ENCODE data around the gene ASPN. TPM values are rescaled to one million over a fixed set of nuclear protein-coding genes. Genes with fewer than 3 reads are reported as not detected.
A peak's percentile ranks its signal among the peaks of the same experiment; 100 is the strongest.

The ASPN gene
- total and polyA plus RNA-seq, 2 experiments from 2014 or later = 0.82 TPM; not detected in 1

DNA sequence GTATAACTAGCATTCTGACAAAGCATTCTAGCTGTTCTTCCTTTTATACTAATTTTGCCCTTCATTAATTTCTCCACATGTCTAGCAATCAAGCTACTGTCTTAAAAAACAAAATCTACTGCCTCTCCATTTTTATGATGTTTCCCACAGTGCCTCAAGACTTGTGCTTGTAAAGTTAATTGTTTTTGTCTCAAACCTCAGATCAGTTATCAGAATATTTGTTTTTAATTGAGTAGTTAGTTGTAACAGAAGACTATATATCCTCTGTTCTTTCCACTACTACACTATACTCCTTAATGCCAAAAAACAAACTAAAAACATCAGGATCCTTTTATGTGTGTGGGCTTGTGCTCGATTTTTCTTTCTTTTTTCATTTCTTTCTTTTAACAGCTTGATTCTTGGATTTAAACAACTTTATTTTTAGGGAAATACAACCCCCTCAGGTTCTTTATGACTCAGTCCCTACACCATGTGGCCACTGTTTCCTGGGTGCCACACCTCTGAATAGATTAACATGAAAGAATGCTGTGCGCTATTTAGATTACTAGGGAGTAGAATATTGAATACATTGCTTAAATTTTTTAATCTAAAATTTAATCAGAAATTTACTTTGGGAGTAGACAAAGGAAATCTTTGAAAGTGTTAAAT, 1.2 kb downstream of the ASPN start (continued):
- TF ChIP-seq, protein P1, sequence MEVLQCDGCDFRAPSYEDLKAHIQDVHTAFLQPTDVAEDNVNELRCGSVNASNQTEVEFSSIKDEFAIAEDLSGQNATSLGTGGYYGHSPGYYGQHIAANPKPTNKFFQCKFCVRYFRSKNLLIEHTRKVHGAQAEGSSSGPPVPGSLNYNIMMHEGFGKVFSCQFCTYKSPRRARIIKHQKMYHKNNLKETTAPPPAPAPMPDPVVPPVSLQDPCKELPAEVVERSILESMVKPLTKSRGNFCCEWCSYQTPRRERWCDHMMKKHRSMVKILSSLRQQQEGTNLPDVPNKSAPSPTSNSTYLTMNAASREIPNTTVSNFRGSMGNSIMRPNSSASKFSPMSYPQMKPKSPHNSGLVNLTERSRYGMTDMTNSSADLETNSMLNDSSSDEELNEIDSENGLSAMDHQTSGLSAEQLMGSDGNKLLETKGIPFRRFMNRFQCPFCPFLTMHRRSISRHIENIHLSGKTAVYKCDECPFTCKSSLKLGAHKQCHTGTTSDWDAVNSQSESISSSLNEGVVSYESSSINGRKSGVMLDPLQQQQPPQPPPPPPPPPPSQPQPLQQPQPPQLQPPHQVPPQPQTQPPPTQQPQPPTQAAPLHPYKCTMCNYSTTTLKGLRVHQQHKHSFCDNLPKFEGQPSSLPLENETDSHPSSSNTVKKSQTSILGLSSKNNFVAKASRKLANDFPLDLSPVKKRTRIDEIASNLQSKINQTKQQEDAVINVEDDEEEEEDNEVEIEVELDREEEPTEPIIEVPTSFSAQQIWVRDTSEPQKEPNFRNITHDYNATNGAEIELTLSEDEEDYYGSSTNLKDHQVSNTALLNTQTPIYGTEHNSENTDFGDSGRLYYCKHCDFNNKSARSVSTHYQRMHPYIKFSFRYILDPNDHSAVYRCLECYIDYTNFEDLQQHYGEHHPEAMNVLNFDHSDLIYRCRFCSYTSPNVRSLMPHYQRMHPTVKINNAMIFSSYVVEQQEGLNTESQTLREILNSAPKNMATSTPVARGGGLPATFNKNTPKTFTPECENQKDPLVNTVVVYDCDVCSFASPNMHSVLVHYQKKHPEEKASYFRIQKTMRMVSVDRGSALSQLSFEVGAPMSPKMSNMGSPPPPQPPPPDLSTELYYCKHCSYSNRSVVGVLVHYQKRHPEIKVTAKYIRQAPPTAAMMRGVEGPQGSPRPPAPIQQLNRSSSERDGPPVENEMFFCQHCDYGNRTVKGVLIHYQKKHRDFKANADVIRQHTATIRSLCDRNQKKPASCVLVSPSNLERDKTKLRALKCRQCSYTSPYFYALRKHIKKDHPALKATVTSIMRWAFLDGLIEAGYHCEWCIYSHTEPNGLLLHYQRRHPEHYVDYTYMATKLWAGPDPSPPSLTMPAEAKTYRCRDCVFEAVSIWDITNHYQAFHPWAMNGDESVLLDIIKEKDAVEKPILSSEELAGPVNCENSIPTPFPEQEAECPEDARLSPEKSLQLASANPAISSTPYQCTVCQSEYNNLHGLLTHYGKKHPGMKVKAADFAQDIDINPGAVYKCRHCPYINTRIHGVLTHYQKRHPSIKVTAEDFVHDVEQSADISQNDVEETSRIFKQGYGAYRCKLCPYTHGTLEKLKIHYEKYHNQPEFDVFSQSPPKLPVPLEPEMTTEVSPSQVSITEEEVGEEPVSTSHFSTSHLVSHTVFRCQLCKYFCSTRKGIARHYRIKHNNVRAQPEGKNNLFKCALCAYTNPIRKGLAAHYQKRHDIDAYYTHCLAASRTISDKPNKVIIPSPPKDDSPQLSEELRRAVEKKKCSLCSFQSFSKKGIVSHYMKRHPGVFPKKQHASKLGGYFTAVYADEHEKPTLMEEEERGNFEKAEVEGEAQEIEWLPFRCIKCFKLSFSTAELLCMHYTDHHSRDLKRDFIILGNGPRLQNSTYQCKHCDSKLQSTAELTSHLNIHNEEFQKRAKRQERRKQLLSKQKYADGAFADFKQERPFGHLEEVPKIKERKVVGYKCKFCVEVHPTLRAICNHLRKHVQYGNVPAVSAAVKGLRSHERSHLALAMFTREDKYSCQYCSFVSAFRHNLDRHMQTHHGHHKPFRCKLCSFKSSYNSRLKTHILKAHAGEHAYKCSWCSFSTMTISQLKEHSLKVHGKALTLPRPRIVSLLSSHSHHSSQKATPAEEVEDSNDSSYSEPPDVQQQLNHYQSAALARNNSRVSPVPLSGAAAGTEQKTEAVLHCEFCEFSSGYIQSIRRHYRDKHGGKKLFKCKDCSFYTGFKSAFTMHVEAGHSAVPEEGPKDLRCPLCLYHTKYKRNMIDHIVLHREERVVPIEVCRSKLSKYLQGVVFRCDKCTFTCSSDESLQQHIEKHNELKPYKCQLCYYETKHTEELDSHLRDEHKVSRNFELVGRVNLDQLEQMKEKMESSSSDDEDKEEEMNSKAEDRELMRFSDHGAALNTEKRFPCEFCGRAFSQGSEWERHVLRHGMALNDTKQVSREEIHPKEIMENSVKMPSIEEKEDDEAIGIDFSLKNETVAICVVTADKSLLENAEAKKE (CRISPR knock-in tag; IDR thresholded peaks at IDR 0.05) = no peak
- no peak for TF ChIP-seq EZH2phosphoT487 (IDR thresholded peaks at IDR 0.05; ENCODE audit: unreplicated experiment)
- no peak for TF ChIP-seq ZNF331 (CRISPR knock-in tag; IDR thresholded peaks at IDR 0.05; ENCODE audit: low read depth)

DNA sequence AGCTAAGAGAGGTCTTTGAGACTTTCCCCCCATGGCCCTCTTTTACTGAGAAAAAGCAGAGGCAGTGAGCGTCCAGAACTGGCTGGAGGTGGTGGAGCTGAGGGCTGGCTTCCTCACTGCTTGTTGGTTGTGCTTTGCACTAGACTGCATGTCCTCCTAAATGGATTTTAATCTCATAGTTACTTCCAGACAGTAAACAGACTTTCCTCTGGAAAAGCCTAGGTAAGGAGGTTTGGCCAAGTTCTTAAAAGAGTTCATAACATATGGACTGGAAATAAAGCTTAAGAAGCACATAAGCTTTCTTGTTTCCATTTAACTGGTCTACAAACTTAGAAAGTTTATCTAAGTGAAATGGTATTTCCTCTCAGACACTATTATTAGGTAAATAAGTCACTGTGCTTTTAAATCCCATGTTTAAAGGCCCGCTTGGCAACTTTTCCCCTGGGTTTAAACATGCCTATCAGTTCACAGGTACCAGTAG, 2.0 kb downstream of the ASPN start:
- Histone ChIP-seq H3K36me3 (ENCODE audit: insufficient read depth) (no peaks in the 10 kb centered on the region), H3K27ac (ENCODE audit: low read depth) (0 out of 2 replicates have a peak overlapping the region, but pooled peaks have one; percentile 27), H3K4me3 (0 out of 2 replicates have a peak overlapping the region, but pooled peaks have one; percentile 4), H3K27me3 (ENCODE audit: insufficient read depth) (no peaks in the 10 kb centered on the region), H2AFZ (no peak overlapping the region), H3K9me2 (ENCODE audit: insufficient read depth) (no peaks in the 10 kb centered on the region), H3K79me2 (replicated peaks; ENCODE audit: insufficient read depth) (no peaks in the 10 kb centered on the region), H4K20me1 (replicated peaks; ENCODE audit: insufficient read depth) (no peaks in the 10 kb centered on the region), H3K4me1 (ENCODE audit: insufficient read depth) (peaks cover 23% of the 10 kb centered on the region), H3F3A (replicated peaks; ENCODE audit: low read depth) (no peaks in the 10 kb centered on the region), H3K4me2 (peak overlapping the region; percentile 60)
- Mint-ChIP-seq H3K27me3 (ENCODE audit: insufficient read depth, low read depth, poor library complexity) (no peaks in the 10 kb centered on the region), H3K36me3 (ENCODE audit: low read depth) (no peaks in the 10 kb centered on the region), H3K4me1 (peaks cover 12% of the 10 kb centered on the region), H3K27ac (0 out of 2 replicates have a peak overlapping the region, but pooled peaks have one; percentile 36), H3K9me3 (no peaks in the 10 kb centered on the region), H3K4me3 (no peak overlapping the region)
- ATAC-seq (no peak; the same call in 2 of the 3 replicates), DNase-seq (ENCODE audit: low spot score) (no peak)
- TF ChIP-seq STAT1 (IDR thresholded peaks at IDR 0.05; ENCODE audit: unreplicated experiment) (no peak), EZH2 (IDR thresholded peaks at IDR 0.05; ENCODE audit: low read depth, unreplicated experiment) (no peak), ZNF114 (CRISPR knock-in tag; IDR thresholded peaks at IDR 0.05) (no peak)
- TF ChIP-seq, protein P2, sequence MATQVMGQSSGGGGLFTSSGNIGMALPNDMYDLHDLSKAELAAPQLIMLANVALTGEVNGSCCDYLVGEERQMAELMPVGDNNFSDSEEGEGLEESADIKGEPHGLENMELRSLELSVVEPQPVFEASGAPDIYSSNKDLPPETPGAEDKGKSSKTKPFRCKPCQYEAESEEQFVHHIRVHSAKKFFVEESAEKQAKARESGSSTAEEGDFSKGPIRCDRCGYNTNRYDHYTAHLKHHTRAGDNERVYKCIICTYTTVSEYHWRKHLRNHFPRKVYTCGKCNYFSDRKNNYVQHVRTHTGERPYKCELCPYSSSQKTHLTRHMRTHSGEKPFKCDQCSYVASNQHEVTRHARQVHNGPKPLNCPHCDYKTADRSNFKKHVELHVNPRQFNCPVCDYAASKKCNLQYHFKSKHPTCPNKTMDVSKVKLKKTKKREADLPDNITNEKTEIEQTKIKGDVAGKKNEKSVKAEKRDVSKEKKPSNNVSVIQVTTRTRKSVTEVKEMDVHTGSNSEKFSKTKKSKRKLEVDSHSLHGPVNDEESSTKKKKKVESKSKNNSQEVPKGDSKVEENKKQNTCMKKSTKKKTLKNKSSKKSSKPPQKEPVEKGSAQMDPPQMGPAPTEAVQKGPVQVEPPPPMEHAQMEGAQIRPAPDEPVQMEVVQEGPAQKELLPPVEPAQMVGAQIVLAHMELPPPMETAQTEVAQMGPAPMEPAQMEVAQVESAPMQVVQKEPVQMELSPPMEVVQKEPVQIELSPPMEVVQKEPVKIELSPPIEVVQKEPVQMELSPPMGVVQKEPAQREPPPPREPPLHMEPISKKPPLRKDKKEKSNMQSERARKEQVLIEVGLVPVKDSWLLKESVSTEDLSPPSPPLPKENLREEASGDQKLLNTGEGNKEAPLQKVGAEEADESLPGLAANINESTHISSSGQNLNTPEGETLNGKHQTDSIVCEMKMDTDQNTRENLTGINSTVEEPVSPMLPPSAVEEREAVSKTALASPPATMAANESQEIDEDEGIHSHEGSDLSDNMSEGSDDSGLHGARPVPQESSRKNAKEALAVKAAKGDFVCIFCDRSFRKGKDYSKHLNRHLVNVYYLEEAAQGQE (IDR thresholded peaks at IDR 0.05; ENCODE audit: unreplicated experiment) = no peak
- TF ChIP-seq, protein P3, sequence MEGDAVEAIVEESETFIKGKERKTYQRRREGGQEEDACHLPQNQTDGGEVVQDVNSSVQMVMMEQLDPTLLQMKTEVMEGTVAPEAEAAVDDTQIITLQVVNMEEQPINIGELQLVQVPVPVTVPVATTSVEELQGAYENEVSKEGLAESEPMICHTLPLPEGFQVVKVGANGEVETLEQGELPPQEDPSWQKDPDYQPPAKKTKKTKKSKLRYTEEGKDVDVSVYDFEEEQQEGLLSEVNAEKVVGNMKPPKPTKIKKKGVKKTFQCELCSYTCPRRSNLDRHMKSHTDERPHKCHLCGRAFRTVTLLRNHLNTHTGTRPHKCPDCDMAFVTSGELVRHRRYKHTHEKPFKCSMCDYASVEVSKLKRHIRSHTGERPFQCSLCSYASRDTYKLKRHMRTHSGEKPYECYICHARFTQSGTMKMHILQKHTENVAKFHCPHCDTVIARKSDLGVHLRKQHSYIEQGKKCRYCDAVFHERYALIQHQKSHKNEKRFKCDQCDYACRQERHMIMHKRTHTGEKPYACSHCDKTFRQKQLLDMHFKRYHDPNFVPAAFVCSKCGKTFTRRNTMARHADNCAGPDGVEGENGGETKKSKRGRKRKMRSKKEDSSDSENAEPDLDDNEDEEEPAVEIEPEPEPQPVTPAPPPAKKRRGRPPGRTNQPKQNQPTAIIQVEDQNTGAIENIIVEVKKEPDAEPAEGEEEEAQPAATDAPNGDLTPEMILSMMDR (conservative IDR thresholded peaks at IDR 0.05; ENCODE audit: low read depth in 2 of 2) = no peak

Measured in GM23338 (cell line).